Activated CD4-positive, alpha-beta T cell treated with anti-CD3 and anti-CD28 coated beads for 1 hour (primary cell): Measurements from ENCODE around the gene AHNAK.
"Not testable (repeated sequence)": the region's sequence is repeated elsewhere in the genome, so short reads cannot be mapped to it uniquely, and the experiment has no call there.

Experiments used
- DNase-seq: peaks from one replicate; pipeline ENCODE4 v3.0.0-alpha.2; 2020

Gene AHNAK

GRCh38 chr11:62456630-62457029, 90.0 kb downstream of the AHNAK start:
- no peak for DNase-seq

- no peak for DNase-seq
Observed at GRCh38 chr11:62452839-62453468, 93.7 kb downstream of the AHNAK start.

DNA sequence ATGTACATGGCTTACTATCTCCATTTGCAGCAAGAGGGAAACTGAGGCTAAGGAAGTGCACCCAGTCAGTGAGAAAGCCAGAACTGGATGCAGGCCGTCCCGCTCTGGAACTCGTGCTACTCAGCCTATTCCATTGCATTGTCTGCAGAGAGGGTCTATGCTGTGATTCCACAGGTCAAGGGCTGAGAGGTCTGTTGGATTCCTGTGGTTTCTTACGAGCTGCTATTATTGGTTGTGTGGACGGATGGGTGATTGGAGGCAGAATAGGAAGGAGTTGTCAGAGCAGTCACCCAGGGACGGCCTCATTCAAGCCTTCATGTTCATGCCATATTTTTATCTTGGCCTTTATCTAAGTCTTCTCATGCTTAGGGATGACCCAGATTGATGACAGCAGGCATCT, 94.3 kb downstream of the AHNAK start:
- DNase-seq, result no peak

DNA sequence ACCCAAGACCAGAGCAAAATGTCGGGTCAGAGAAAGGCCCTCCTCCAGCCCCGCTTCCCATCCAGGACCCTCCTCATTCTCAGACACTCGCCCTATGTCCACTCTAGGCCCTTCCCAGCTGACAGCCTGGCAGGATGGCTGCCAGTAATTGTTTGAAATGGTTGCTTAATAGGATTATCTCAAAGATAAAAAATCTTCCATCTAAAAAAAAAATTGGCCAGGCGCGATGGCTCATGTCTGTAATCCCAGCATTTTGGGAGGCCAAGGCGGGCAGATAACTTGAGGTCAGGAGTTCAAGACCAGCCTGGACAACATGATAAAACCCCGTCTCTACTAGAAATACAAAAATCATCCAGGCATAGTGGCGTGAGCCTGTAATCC, 95.4 kb downstream of the AHNAK start:
- no peak for DNase-seq

- no peak for DNase-seq
Observed at GRCh38 chr11:62450543-62451240, 95.9 kb downstream of the AHNAK start.

DNA sequence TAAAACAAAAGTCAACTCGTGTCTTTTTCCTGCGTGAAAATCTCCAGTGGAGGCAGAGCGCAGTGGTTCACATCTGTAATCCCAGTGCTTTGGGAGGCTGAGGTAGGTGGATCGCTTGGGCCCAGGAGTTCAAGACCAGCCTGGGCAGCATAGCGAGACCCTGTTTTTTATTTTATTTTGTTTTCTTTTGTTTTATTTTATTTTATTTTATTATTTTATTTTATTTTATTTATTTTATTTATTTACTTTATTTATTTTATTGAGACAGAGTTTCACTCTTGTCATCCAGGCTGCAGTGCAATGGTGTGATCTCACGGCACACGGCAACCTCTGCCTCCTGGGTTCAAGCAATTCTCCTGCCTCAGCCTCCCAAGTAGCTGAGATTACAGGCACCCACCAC, 96.7 kb downstream of the AHNAK start:
- DNase-seq, result not testable (repeated sequence)

GRCh38 chr11:62449451-62449851, 97.2 kb downstream of the AHNAK start:
- DNase-seq, result no peak

DNA sequence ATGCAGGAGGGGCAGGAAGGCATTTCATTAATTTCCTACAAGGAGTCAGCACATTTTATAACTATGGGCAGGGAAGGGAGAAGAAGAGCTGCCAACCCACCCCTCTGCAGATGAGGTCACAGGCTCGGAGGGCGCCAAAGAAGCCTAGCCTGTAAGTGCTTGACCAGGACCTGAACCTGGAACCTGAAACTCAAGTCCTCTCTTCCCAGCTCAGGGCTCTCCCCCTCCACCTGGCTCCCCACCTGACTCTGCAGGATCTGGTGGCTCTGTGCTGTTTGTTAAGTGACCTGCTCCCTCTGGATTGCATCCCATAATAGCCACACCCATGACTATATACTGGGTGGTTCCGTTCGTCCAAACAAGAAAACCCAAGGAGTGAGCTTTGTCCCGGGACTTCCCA, 100.5 kb downstream of the AHNAK start:
- no peak for DNase-seq

- DNase-seq, result no peak
Observed at GRCh38 chr11:62445314-62445740, 101.3 kb downstream of the AHNAK start.

DNA sequence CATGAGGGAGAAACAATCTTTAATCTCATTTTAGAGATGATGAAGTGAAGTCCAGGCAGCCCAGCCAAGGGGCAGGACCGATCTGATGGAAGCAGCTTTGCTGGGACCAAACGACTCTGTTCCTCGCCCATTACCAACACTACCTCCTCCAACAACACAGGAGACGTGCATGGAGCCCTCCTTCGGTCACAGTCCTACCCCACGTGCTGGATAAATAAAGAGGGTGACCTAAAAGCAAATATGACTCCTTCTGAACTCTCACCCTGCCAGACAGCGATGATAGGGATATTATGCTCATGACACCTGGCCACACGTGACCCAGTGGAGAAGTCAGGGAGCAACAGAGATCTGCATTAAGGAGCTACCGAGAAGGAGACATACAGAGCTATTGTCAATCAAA, 101.8 kb downstream of the AHNAK start:
- no peak for DNase-seq

GRCh38 chr11:62444236-62444833, 102.3 kb downstream of the AHNAK start:
- DNase-seq, result peak; percentile 13

GRCh38 chr11:62443390-62444235, 103.0 kb downstream of the AHNAK start:
- DNase-seq, result no peak

DNA sequence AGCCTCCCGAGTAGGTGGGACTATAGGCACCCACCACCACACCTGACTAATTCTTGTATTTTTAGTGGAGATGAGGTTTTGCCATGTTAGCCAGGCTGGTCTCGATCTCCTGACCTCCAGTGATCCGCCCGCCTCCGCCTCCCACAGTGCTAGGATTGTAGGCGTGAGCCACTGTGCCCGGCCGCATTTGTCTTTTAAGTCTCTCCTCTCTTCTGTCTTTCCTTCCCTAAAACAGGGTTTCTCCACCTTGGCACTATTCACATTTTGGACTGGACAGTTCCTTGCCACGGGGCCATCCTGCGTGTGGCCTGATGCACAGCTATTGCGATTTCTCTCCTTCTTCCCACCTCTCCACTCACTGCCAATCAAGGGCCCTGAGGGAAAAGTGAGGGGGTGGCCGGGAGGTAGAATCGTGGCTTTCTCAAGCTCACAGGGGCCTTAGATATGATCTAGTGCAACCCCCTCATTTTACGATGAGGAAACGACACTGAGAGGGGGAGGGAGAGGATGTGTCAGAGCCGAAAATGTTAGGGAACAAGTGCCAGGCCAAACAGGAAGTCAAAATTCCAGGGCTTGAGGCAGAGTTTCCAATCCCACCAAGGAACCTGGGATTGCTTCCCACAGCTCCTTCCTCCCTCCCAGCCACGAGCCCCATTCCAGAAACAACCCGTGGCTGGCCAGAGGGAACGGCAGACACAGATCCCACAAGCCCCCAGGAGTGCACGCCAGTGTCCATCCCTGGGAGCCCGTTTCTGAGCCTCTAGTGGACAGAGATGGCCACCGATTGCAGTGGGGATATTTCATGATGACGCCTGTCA, 106.6 kb downstream of the AHNAK start:
- no peak for DNase-seq

- DNase-seq, result no peak
Observed at GRCh38 chr11:62438641-62439040, 108.0 kb downstream of the AHNAK start.

DNA sequence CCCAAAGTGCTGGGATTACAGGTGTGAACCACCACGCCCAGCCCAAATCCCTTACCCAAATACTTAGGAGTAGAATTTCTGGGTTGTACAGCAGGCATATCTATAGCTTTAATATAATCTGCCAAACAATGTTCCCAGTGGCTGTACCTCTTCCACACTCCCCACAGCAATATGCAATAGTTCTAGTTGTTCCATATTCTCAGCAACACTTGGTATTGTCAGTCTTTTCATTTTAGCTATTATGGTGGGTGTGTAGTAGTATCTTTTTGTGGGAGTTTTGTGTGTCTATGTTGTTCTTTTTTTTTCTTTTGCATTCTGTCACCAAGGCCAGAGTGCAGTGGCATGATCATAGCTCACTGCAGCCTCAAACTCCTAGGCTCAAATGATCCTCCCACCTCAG, 109.0 kb downstream of the AHNAK start:
- DNase-seq, result no peak

DNA sequence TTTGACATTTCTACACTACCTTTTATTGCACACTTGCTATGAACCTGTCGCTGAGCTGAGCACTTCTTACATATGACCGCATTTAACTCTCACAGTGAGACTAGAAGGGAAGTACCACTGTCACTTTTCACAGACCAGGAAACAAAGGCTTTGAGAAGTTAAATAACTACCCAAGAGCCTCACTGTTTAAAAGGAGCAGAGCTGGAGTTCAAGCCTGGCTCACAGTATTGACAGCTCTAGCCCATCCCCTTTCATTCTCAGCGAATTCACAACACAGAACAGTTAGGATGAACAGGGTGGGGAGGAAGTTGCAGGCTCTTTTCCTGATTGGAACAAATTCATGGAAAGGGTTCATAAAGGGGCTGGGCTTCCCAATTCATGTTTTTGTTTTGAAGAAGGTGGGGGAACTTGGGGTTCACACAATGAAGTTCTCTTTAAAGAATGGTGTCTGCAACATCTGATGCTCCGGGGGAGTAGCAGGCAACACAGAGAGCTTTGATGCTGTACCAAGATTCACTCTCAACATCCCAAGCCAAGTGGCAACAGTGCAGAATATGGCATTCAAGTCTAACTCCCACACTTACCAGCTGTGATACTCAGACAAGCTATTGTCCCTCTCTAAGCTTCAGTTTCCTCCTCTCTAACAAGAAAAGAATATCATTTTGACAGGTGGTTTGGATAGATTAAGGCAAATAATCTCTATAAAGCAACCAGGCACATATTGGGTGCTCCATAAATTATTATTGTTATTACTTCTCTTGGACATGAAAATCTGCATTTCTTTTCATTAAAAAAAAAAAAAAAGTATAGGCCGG, 110.6 kb downstream of the AHNAK start:
- DNase-seq, result no peak

GRCh38 chr11:62433904-62434276, 112.7 kb downstream of the AHNAK start:
- no peak for DNase-seq

DNA sequence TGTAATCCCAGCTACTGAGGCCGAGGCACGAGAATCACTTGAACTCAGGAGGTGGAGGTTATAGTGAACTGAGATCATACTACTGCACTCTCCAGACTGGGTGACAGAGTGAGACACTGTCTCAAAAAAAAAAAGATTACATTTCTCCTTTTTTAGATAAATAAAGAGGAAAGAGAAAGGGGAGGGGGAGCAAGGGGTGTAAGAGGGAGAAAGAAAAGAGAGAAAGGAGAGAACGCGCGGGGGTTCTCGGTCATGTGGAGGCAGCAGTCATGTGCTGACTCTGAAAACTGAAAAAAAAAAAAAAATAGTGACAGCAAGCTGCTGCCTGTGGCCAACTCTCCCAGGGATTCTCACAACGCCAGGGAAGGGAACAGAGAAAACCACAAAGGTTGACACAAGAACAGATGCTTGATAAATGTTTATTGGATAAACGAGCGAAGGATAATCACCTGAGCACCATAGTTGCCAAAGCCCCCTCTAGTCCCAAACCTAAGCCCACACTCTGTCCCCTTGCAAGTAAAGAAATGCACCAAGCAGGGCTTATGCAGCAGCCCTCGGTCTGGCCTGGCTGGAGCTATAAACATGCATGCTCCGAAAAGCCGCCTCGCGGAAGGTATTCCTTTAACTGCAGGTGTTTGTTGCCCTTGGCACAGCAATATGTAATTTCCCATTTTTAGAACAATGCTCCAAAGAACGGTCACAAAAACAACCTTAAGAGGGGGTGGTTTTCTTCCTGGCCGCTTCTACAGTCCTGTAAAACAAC, 113.3 kb downstream of the AHNAK start:
- DNase-seq, result no peak

DNA sequence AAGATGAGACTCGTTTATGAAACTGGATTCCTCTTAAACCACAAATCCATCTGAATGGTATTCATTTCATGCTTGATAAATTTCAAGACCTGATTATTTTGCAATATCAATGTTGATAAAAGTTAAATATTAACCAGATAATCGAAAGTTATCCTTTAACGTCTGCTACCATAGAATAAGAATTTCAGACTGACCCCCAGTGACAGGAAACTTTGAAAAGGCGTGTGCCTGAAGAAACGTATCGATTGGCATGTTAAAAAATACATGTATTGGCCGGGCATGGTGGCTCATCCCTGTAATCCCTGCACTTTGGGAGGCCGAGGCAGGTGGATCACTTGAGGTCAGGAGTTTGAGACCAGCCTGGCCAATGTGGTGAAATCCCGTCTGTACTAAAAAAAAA, 113.9 kb downstream of the AHNAK start:
- DNase-seq, result no peak

DNA sequence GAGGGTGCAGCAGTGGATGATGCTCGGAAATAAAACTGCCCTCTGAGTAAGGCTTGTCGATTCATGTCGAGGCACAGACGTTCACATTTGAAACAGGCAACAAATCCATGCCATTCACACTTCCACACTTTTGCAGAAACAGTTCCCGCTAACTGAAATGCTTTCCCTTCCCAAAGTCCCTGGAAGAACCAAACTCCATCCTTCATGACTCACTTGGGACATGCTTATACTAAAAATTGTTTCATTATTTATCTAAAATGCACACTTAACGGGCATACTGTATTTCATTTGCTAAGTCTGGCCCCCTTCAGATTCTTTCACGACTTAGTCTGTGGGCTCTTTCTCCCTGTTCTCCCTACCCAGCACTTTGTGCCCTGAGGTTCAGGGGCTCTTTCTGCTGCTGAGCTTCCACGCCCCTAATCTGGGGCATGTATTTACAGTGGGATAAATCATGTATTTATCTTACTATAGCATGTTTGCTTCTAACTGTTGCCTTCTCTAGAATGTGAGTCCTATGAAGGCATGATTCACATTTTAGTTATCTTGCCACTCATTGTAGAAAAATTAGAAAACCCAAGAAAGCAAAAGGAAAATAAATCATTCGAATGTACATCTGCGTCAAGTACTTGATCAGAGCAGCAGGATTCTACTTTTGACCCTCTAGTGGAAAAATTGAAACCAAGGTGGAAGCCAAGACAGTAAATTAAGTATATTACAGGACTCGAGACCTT, 115.3 kb downstream of the AHNAK start:
- no peak for DNase-seq
